Amniotic stem cell (primary cell): ENCODE measurements around the gene EML2.

Experiments used
- DNase-seq: peaks from one replicate; lab custom pipeline; 2025; lab: John Stamatoyannopoulos, UW

EML2 gene

GRCh38 chr19:45587873-45588272 is 51.3 kb downstream of the EML2 start:
- DNase-seq = no peak

DNA sequence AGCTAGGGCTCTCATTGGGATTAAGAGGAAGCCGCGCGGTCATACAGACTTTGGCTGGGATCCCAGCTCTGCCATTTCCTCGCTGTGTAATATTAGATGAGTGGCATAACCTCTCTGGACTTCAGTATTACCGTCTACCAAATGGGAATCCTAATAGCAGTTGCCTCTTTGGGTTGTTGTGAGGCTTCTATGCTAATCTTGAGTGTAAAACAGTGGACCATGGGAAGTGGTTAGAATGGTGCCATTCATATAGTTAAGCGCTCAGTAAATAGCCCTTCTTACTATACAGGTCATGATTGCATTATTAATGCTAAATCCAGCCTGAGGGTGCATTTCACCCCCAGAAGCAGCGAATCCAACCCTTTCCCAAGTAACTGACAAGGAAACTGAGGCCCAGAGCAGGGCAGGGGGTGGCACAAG is 54.0 kb downstream of the EML2 start:
- no peak for DNase-seq

DNA sequence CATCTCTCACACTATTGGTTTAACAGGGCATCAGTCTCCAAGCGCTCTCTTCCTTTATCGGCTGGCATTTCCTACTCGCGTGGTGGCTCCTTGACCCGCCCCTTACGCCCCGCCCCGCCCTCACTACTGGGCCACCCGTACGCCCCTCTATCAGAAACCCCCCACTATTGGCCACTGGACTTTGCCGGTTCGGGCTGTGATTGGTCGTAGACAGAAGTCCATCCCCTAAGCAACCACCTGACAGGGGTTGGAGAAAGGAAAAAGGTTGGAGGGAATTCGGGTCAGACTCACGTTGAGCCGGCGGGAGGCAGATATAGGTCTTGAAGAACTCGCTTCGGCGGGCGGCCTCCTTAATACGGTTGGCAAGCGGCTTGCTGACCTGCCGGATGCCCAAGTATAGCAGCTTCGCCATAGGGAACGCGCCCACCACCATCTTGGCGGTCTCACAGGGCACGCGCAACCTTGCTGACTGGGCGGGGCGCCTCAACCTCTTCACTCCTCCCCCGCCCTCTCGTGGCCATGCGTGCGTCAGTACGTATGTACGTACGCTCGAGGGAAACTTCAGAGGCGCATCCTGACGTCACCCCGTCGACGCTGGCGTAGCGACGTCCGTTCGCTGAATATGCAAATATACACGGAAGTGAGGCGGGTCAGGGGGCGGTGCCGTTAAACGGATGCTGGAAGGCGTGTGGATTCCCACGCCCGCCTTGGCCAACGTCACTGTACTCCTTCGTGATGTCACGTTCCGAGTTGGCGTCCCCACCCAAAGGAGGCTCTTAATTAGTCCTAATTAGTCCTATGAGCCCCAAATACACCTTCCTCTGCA is 54.7 kb downstream of the EML2 start, which contains the start of gene OPA3:
TSS of gene OPA3 (minus strand) at position 471 of the 826 bp plus-strand sequence. CDS start at position 433, 38 bp downstream.
- DNase-seq = peak; percentile 99

GRCh38 chr19:45581576-45581975 is 57.6 kb downstream of the EML2 start:
- DNase-seq = no peak

DNA sequence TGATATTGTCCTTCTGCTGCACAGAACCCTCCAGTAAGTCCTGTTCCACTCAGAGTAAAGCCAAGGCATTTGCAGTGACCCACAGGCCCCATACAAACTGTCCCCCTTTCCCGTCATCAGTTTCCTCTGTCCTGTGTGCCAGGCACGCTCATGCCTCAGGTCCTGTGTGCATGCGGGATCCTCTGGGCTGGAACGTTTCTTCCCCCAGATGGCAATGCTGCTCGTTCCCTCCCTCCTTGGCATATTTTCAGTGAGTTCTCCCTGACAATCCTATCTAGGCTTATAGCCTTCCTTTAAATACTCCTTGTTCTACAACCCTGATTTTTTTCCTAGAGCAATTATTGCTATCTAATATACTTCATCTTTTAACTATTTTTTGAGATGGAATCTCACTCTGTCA is 60.3 kb downstream of the EML2 start:
- no peak for DNase-seq

DNA sequence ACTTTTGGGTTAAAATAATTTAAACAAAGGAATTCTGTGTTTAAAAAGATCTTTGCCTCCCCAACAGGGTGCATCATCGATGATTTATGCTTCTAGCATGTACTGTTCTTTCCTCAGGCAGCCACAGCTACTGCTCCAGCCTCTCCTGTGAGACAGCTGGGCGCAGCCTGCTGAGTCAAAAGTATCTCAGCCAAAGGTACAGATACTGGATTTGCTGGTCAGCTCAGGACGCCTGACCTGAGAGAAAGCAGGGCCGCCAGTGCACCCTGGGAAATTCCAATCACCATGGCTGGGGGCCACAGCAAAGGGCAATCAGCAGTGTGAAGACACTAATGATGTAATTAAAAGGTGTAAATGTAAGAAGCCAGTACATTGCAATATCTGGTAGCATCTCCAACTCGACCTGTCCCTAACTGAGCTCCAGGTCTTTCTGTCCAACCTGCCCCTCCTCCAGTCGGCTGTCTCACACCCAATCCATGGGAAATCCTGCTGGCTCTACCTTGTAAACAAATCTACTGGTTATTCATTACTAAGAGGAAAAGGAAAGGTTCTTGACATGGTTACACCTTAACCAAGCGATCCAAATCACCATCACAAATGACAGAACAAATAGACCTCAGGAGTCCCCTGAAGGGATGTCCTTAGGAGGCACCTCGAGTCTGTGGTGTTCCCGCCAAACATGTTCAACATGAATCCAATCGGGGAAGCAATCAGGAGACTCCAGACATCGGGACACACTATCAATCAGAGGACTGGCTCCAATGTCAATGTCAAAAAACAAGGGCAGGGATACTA is 61.9 kb downstream of the EML2 start:
- peak; percentile 86 for DNase-seq

- no peak for DNase-seq
Measured at GRCh38 chr19:45576682-45577081, 62.5 kb downstream of the EML2 start.

DNA sequence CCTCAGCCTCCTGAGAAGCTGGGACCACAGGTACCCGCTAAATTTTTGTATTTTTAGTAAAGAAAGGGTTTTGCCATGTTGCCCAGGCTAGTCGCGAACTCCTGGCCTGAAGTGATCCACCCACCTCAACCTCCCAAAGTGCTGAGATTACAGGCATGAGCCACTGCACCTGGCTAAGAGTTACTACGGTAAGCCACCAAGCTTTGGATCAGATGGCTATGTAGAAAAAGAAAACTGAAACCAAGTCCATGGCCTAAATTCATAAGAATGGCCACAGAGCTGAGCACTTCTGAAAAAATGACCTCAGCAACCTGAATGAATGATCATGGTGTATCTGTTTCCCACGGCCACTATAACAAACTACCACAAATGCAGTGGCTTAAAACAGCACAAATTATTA is 64.0 kb downstream of the EML2 start:
- DNase-seq = no peak

- no peak for DNase-seq
Measured at GRCh38 chr19:45574526-45574925, 64.7 kb downstream of the EML2 start.

DNA sequence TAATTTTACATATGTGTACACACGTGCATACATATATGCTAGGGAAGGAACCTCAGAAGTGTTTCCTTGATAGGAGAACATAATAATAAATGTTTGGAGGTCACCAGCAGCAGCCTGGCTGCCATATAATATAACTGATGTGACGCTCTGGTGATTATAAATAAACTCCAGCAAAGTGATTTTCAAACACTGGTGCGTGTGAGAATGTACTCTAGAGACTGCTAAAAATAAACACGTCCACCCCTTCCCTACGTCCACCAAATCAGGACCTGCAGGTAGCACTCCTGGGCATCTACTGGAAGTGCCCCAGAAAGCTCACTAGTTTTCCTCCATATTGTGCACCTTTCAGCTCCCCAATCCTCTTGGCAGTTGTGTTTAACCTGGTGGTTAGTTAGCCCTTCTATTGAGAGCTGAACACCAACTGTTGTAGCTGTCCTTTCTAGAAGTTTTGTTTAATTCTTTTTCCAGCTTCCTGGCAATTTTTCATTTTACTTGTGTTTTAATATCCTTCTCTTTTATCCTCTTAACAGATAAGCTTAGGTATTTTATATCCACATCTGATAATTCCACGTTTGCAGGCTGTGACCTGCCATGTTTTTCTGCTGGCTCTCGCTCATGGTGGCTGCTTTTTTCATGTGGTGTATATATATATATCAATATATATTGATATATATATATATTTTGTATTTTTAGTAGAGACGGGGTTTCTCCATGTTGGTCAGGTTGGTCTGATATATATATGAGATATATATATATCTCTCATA is 67.6 kb downstream of the EML2 start:
- DNase-seq = no peak

GRCh38 chr19:45569619-45570421 is 69.4 kb downstream of the EML2 start:
- no peak for DNase-seq

DNA sequence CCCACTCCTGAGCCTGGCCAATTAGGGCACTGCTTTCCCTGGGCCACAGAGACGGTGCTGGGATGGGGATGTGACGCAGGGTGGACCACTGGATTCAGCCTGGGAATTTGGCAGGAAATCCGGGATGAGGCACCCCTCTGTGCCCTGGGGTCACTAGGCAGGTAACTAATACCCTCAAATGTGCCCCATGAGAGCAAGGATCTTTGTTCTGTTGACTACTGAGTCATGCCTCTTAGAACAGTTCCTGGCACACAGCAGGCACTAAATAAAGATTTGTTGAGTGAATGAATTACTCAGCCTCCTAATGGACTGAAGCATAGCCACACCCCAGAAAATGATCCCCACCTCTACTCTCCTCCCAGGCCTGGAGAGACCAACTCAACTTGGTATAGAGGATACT is 70.5 kb downstream of the EML2 start:
- DNase-seq = no peak

- DNase-seq = no peak
Measured at GRCh38 chr19:45567609-45568008, 71.6 kb downstream of the EML2 start.

DNA sequence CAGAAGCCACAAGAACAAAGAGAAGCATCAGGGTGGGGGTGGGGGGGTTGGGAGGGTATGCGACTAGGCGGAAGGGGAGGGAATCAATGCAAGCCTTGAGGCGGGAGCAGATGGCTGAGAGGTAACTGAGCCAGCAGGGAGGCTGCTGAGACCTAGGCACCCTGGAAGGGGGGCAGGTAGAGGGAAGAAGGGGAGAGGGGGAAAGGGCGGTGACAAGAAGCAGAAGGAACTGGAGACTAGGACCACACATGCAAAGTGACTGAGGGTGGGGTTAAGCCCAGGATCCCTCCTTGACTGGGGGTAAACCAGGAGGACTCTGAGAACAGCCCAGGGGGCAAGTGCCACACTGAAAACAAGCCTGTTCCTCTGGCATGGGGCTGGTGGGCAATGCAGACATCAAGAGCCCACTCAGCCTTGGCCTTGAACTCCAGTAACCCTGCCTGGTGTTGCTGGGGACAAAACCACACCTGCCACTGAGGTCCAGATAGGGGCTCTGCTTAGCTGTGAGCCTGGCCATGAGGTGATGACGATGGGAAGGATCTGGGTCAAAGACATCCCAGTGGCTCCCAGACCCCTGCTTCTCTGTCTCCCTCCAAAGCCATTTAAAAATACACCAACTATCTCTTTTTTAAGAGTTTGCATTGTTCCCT is 74.9 kb downstream of the EML2 start:
- DNase-seq = no peak

- no peak for DNase-seq
Measured at GRCh38 chr19:45560686-45561085, 78.5 kb downstream of the EML2 start.

DNA sequence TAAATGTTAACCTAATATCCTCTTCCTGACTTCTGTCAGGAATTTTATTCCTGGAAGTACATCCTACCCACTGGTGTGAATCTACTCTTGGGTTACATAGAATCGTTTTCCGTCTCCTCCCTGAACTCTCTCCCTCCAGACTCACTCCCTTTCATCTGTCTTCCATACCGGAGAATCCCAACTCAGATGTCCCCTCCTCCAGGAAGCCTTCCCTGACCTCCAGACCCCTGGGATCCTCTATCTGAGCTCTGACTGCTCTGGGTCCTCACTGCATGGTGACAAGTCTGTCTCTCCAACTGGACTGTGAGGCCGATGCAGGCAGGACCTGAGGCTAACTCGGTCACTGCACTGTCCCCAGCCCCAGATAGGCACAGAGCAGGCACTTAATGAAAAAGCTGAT is 79.2 kb downstream of the EML2 start:
- no peak for DNase-seq
